Spleen (tissue), 3 donors: ENCODE measurements around the gene SLC5A12.

Experiments
- POLR2A ChIP-seq, 3 donors: fragments of 450-650 bp; IDR thresholded peaks; one replicate each; pipeline ENCODE4 v1.5.1; 2017; ENCODE audit warnings: antibody characterized with exemption in 3 of 3, mild to moderate bottlenecking in 1 of 3
- POLR2AphosphoS5 ChIP-seq, 3 donors: sonication (generic); formaldehyde crosslinking; IDR thresholded peaks; one replicate each; pipeline ENCODE4 v1.5.1; 2017; ENCODE audit warnings: antibody characterized with exemption in 3 of 3

GRCh38 chr11:26762089-26762488 is 40.2 kb upstream of the SLC5A12 start:
- TF ChIP-seq POLR2AphosphoS5 (IDR thresholded peaks at IDR 0.05) (no peak), POLR2A (IDR thresholded peaks at IDR 0.05) (no peak)
